Measurements from ENCODE around the gene CGNL1. TPM values are rescaled to one million over a fixed set of nuclear protein-coding genes. Genes with fewer than 3 reads are reported as not detected.

Gene CGNL1
- total RNA-seq, 6 experiments from 2014 or later: 23.6 to 54.5 (median 42.9) TPM

DNA sequence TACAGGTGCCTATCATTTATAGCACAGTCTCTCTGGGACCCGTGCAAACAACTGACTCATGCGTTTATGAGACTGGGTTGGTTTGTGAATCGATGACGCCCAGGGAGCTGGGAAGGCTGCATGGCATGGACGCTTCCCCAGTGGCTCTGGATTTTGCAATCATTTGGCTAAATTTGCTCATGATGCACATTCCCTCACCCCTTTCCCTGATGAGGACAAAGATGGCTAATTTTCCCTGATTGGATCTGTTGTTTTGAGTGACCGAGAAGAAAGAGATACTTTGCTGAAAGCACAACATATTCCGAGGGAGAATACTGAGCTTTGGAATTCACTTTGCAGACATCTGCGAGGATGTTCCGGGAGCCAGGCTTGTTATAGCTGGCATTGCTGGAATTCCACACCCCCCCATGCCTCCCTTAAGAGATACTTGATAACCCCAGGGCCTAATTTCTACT lies 51.1 kb downstream of the CGNL1 start:
- H3K4me1 ChIP-seq: peaks cover 0 to 28% (median 9%) of the 10 kb centered on the region in 4 donors
- ATAC-seq: peak; percentile 84 to 86 (median 84)
- intact Hi-C loops (cut with DNase I): no loop called here
- no peak overlapping the region for H3K4me3 ChIP-seq
- H3K9me3 ChIP-seq: no peaks in the 10 kb centered on the region
- 26% methylated on average over 9 of the region's 9 CpGs for WGBS (ENCODE audit: insufficient coverage, low coverage, low lambda C conversion rate, missing lambda C conversion rate)
- peak overlapping the region; percentile 22 to 67 (median 63) for H3K27ac ChIP-seq
- no peaks in the 10 kb centered on the region for H3K27me3 ChIP-seq
- peak in 2 of 3 donors; percentile 71 to 75 for DNase-seq
- TF ChIP-seq POLR2A (IDR thresholded peaks at IDR 0.05) (no peak), CTCF (IDR thresholded peaks at IDR 0.05) (no peak)
- H3K36me3 ChIP-seq: no peaks in the 10 kb centered on the region

DNA sequence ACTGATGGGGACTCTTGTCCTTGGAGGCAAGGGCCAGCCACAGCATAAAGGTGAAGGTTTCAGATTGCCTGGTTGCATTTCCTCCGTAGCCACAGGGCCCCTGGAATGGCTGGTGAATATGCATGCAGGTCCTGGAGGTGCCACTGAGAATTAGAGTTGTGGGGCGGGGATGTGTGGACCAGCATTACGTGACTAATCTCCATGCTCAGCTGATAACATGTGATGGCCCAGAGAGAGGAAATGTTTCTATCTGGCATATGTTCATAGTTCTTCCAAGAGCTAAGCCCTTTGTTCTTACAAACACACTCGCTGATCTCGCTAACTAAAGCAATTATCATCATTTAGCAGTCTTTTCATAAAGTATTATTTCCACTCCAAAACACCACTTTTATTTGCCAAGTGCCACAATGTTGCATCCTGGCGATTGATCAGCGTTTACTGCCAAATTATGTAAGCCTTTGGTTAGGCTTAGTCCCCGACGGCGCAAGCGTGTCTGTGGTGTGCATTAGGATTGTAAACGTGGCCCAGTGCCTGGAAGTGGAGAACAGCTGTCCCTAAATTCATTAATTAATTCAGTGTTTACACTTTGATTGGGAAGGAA lies 55.9 kb downstream of the CGNL1 start:
- Histone ChIP-seq H3K36me3 (no peaks in the 10 kb centered on the region), H3K27ac (peak overlapping the region; percentile 63 to 83 (median 65)), H3K9me3 (no peaks in the 10 kb centered on the region), H3K4me1 (peaks cover 0 to 37% (median 10%) of the 10 kb centered on the region in 4 donors), H3K4me3 (no peak overlapping the region), H3K27me3 (no peaks in the 10 kb centered on the region)
- no peak for TF ChIP-seq POLR2A (IDR thresholded peaks at IDR 0.05)
- no peak for TF ChIP-seq CTCF (IDR thresholded peaks at IDR 0.05)
- WGBS (ENCODE audit: insufficient coverage, low coverage, low lambda C conversion rate, missing lambda C conversion rate): 25% methylated on average over 11 of the region's 12 CpGs
- ATAC-seq: peak; percentile 71 to 77 (median 76)
- intact Hi-C loops (cut with DNase I): no loop called here
- DNase-seq: peak; percentile 66 to 72 (median 67)

DNA sequence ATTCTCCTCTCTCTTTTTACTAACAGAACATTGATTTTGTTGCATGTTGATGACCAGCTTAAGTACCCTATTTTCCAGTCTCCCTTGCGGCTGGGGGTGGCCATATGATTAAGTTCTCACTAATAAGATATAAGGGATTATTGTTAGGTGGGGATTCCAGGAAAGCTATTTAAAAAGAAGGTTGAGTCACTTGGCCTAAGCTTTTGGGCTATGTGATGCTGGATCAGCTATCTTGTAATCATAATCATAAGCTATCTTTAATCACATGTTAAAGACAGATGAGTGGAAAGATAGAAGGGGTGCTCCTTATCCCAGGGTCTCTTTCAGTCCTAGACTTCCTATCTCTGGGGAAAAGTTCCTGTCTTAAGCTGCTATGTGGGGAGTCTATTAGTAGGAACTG lies 59.9 kb downstream of the CGNL1 start:
- peaks cover 0 to 44% (median 11%) of the 10 kb centered on the region in 4 donors for H3K4me1 ChIP-seq
- H3K27ac ChIP-seq: peak overlapping the region; percentile 19 to 84 (median 68)
- H3K9me3 ChIP-seq: no peaks in the 10 kb centered on the region
- WGBS (ENCODE audit: insufficient coverage, low coverage, low lambda C conversion rate, missing lambda C conversion rate): 50% methylated on average over 1 of the region's 1 CpG
- intact Hi-C loops (cut with DNase I): no loop called here
- DNase-seq (no peak), ATAC-seq (no peak)
- no peaks in the 10 kb centered on the region for H3K36me3 ChIP-seq
- TF ChIP-seq CTCF (IDR thresholded peaks at IDR 0.05) (no peak), POLR2A (IDR thresholded peaks at IDR 0.05) (no peak)
- H3K4me3 ChIP-seq: no peak overlapping the region
- H3K27me3 ChIP-seq: no peaks in the 10 kb centered on the region

GRCh38 chr15:57436961-57437360 lies 60.7 kb downstream of the CGNL1 start:
- Histone ChIP-seq H3K4me1 (peaks cover 0 to 41% (median 11%) of the 10 kb centered on the region in 4 donors), H3K27me3 (no peaks in the 10 kb centered on the region), H3K4me3 (no peak overlapping the region), H3K9me3 (no peaks in the 10 kb centered on the region), H3K36me3 (no peaks in the 10 kb centered on the region), H3K27ac (peak overlapping the region; percentile 11 to 84 (median 68))
- WGBS (ENCODE audit: insufficient coverage, low coverage, low lambda C conversion rate, missing lambda C conversion rate): 31% methylated on average over 2 of the region's 2 CpGs
- TF ChIP-seq CTCF (IDR thresholded peaks at IDR 0.05): no peak
- no peak for TF ChIP-seq POLR2A (IDR thresholded peaks at IDR 0.05)
- intact Hi-C loops (cut with DNase I): no loop called here
- ATAC-seq (peak; percentile 24 to 56 (median 49)), DNase-seq (no peak)
